ENCODE measurements around the gene KLHL29. TPM values are rescaled to one million over a fixed set of nuclear protein-coding genes. Genes with fewer than 3 reads are reported as not detected.
A peak's percentile ranks its signal among the peaks of the same experiment; 100 is the strongest.

The KLHL29 gene
- total RNA-seq, 5 donors from 2014 or later (not counting 1 experiment from before 2014, with no cell fraction given), result 1.8 to 6.6 (median 2.5) TPM

- H3K4me3 ChIP-seq (ENCODE audit: control insufficient read depth in 1 of 2, extremely low read depth in 1 of 2, low read length in 1 of 2), result no peak overlapping the region
- peaks cover 0 to 26% of the 10 kb centered on the region in 2 experiments for H3K27me3 ChIP-seq (replicated peaks in 1 of 2; ENCODE audit: control insufficient read depth in 2 of 2, extremely low read depth in 1 of 2, insufficient read depth in 2 of 2, low read length in 1 of 2)
- CTCF ChIA-PET, result interaction anchor here in 1 of 2 donors (0.6 kb wide), 1 partner anchor 89 kb away, joined by 3 read pairs; no protein-coding TSS in a partner anchor
- 95% methylated on average over 12 of the region's 17 CpGs for WGBS (ENCODE audit: insufficient coverage)
- no peak overlapping the region for H3K27ac ChIP-seq (ENCODE audit: low read length)
- no peak for ATAC-seq (replicated peaks in 1 of 4)
- Mint-ChIP-seq H3K4me3 (no peak overlapping the region), H3K9me3 (no peaks in the 10 kb centered on the region), H3K36me3 (no peaks in the 10 kb centered on the region), H3K4me1 (peaks cover 29 to 37% (median 31%) of the 10 kb centered on the region in 3 donors), H3K27me3 (peaks cover 3 to 14% of the 10 kb centered on the region in 2 donors), H3K27ac (no peak overlapping the region)
- POLR2A ChIA-PET, result interaction anchor here in 1 of 2 donors (0.6 kb wide), 1 partner anchor 90 kb away, joined by 3 read pairs; no protein-coding TSS in a partner anchor
- no peaks in the 10 kb centered on the region for H3K9me3 ChIP-seq
- peaks cover 16 to 23% of the 10 kb centered on the region in 2 experiments for H3K4me1 ChIP-seq (ENCODE audit: control insufficient read depth in 1 of 2, extremely low read depth in 1 of 2, insufficient read depth in 2 of 2, low read length in 2 of 2)
- no peaks in the 10 kb centered on the region for H3K36me3 ChIP-seq (ENCODE audit: control insufficient read depth in 2 of 2, extremely low read depth in 1 of 2, insufficient read depth in 1 of 2, low read length in 1 of 2)
- DNase-seq, result no peak
Measured at GRCh38 chr2:23456396-23456795, 71.4 kb downstream of the KLHL29 start.

- H3K4me3 Mint-ChIP-seq, result no peak overlapping the region
- Histone ChIP-seq H3K4me3 (ENCODE audit: control insufficient read depth in 1 of 2, extremely low read depth in 1 of 2, low read length in 1 of 2) (no peak overlapping the region), H3K36me3 (ENCODE audit: control insufficient read depth in 2 of 2, extremely low read depth in 1 of 2, insufficient read depth in 1 of 2, low read length in 1 of 2) (no peaks in the 10 kb centered on the region), H3K27ac (ENCODE audit: low read length) (no peak overlapping the region), H3K27me3 (replicated peaks in 1 of 2; ENCODE audit: control insufficient read depth in 2 of 2, extremely low read depth in 1 of 2, insufficient read depth in 2 of 2, low read length in 1 of 2) (peaks cover 0 to 25% of the 10 kb centered on the region in 2 experiments), H3K4me1 (ENCODE audit: control insufficient read depth in 1 of 2, extremely low read depth in 1 of 2, insufficient read depth in 2 of 2, low read length in 2 of 2) (peaks cover 16 to 23% of the 10 kb centered on the region in 2 experiments), H3K9me3 (no peaks in the 10 kb centered on the region)
- ATAC-seq (replicated peaks in 1 of 4), result no peak
- peaks cover 28 to 30% (median 29%) of the 10 kb centered on the region in 3 donors for H3K4me1 Mint-ChIP-seq
- POLR2A ChIA-PET, result no interaction called here
- no peak overlapping the region for H3K27ac Mint-ChIP-seq
- H3K9me3 Mint-ChIP-seq, result no peaks in the 10 kb centered on the region
- peaks cover 3 to 14% of the 10 kb centered on the region in 2 donors for H3K27me3 Mint-ChIP-seq
- WGBS (ENCODE audit: insufficient coverage), result 80% methylated on average over 12 of the region's 20 CpGs
- CTCF ChIA-PET, result interaction anchor here in 1 of 2 donors (0.6 kb wide), 1 partner anchor 90 kb away, joined by 3 read pairs; no protein-coding TSS in a partner anchor
- H3K36me3 Mint-ChIP-seq, result no peaks in the 10 kb centered on the region
- no peak for DNase-seq
Measured at GRCh38 chr2:23456881-23457760, 72.1 kb downstream of the KLHL29 start.

DNA sequence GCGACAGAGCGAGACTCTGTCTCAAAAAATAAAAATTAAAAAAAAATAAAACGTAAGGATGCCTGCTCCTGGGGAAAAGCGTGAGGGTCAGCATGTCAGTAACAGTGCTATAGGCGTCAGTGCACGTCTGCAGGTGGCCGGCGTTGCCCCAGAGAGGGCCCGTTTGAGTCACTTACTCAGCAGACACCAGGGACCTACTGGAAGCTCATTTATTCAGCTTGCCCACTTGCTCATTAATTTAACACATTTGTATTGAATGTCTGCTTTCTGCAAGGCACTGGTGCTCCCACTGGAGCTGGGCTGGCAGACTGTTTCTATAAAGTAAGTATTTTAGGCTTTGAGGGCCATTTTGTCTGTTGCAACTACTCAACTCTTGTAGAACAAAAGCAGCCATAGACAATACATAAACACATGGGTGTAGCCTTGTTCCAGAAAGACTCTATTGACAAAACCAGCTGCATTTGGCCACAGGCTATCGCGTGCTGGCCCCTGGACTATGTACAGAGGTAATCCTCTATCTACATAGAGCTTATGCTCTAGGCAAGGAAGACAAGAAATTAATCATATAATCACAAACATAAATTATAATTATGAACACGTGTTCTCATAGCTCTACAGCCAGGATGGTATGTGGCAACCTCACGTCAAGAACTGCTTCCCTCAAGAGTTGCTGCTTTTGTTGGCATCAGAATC lies 73.2 kb downstream of the KLHL29 start:
- POLR2A ChIA-PET, result no interaction called here
- DNase-seq (no peak), ATAC-seq (replicated peaks in 1 of 4) (no peak)
- Mint-ChIP-seq H3K9me3 (no peaks in the 10 kb centered on the region), H3K4me3 (no peak overlapping the region), H3K4me1 (peaks cover 18 to 20% (median 20%) of the 10 kb centered on the region in 3 donors), H3K27ac (no peak overlapping the region), H3K27me3 (peaks cover 3 to 12% of the 10 kb centered on the region in 2 donors), H3K36me3 (no peaks in the 10 kb centered on the region)
- Histone ChIP-seq H3K4me3 (ENCODE audit: control insufficient read depth in 1 of 2, extremely low read depth in 1 of 2, low read length in 1 of 2) (no peak overlapping the region), H3K4me1 (ENCODE audit: control insufficient read depth in 1 of 2, extremely low read depth in 1 of 2, insufficient read depth in 2 of 2, low read length in 2 of 2) (peaks cover 13 to 16% of the 10 kb centered on the region in 2 experiments), H3K27ac (ENCODE audit: low read length) (no peak overlapping the region), H3K9me3 (no peaks in the 10 kb centered on the region), H3K27me3 (replicated peaks in 1 of 2; ENCODE audit: control insufficient read depth in 2 of 2, extremely low read depth in 1 of 2, insufficient read depth in 2 of 2, low read length in 1 of 2) (peaks cover 0 to 27% of the 10 kb centered on the region in 2 experiments), H3K36me3 (ENCODE audit: control insufficient read depth in 2 of 2, extremely low read depth in 1 of 2, insufficient read depth in 1 of 2, low read length in 1 of 2) (no peaks in the 10 kb centered on the region)
- 83% methylated on average over 5 of the region's 13 CpGs for WGBS (ENCODE audit: insufficient coverage)
- CTCF ChIA-PET, result no interaction called here

DNA sequence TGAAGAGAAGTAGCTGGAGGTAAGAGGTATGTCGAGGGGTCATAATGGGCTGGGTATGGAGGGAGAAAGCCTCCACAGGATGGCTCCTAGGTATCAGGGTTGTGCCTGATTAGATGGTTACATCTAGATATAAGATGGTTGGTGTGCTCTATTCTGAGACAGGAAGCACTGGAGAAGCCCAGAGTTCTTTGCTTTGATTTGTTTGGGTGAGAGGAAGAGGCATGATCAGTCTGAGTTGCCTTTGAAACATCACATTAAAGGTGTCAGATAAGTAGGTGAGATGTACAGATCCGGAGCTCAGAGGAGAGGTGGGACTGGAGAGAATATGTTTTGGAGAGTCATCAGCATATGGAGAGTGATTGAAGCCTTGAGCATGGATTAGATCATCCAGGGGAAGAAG lies 74.1 kb downstream of the KLHL29 start:
- H3K9me3 Mint-ChIP-seq, result no peaks in the 10 kb centered on the region
- 49% methylated on average over 2 of the region's 2 CpGs for WGBS (ENCODE audit: insufficient coverage)
- peaks cover 3 to 11% of the 10 kb centered on the region in 2 donors for H3K27me3 Mint-ChIP-seq
- no peak overlapping the region for H3K27ac ChIP-seq (ENCODE audit: low read length)
- H3K36me3 Mint-ChIP-seq, result no peaks in the 10 kb centered on the region
- no peak overlapping the region for H3K4me3 Mint-ChIP-seq
- peaks cover 5 to 8% of the 10 kb centered on the region in 2 experiments for H3K4me1 ChIP-seq (ENCODE audit: control insufficient read depth in 1 of 2, extremely low read depth in 1 of 2, insufficient read depth in 2 of 2, low read length in 2 of 2)
- POLR2A ChIA-PET, result no interaction called here
- no peak overlapping the region for H3K4me3 ChIP-seq (ENCODE audit: control insufficient read depth in 1 of 2, extremely low read depth in 1 of 2, low read length in 1 of 2)
- no peak for DNase-seq
- no peaks in the 10 kb centered on the region for H3K36me3 ChIP-seq (ENCODE audit: control insufficient read depth in 2 of 2, extremely low read depth in 1 of 2, insufficient read depth in 1 of 2, low read length in 1 of 2)
- H3K27ac Mint-ChIP-seq, result no peak overlapping the region
- peaks cover 9 to 13% (median 11%) of the 10 kb centered on the region in 3 donors for H3K4me1 Mint-ChIP-seq
- H3K9me3 ChIP-seq, result no peaks in the 10 kb centered on the region
- CTCF ChIA-PET, result no interaction called here
- ATAC-seq (replicated peaks in 1 of 4), result peak in 2 of 4 experiments; percentile 36 to 76
- peaks cover 0 to 28% of the 10 kb centered on the region in 2 experiments for H3K27me3 ChIP-seq (replicated peaks in 1 of 2; ENCODE audit: control insufficient read depth in 2 of 2, extremely low read depth in 1 of 2, insufficient read depth in 2 of 2, low read length in 1 of 2)

DNA sequence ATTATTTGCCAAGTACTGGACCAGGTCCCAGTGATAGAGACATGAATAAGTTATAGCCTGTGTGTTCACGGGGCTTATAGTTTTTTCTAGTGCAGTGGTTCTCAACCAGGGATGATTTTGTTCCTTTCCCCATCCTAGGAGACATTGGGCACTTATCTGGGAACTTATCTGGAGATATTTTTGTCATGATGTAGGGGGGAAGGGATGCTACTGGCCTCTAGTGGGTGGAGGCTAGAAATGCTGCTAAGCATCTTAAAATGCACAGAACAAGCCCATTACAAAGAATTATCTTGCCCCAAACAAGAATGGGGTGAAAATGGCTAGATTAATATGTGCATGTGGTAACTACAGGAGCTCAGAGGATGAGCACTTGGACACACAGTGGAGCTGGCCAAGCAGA lies 75.2 kb downstream of the KLHL29 start:
- no CpG with 5 or more reads among the region's 1 CpG for WGBS (ENCODE audit: insufficient coverage)

GRCh38 chr2:23460993-23461392 lies 76.0 kb downstream of the KLHL29 start:
- no peak overlapping the region for H3K27ac ChIP-seq (ENCODE audit: low read length)
- H3K9me3 Mint-ChIP-seq, result no peaks in the 10 kb centered on the region
- ATAC-seq (replicated peaks in 1 of 4) (no peak), DNase-seq (no peak)
- H3K4me3 ChIP-seq (ENCODE audit: control insufficient read depth in 1 of 2, extremely low read depth in 1 of 2, low read length in 1 of 2), result no peak overlapping the region
- no peak overlapping the region for H3K27ac Mint-ChIP-seq
- H3K4me1 Mint-ChIP-seq, result peaks cover 0 to under 1% (median 0%) of the 10 kb centered on the region in 3 donors
- no peak overlapping the region for H3K4me3 Mint-ChIP-seq
- H3K27me3 Mint-ChIP-seq, result peaks cover 10 to 12% of the 10 kb centered on the region in 2 donors
- POLR2A ChIA-PET, result interaction anchor here in 1 of 2 donors (0.6 kb wide), 1 partner anchor 57 kb away, joined by 4 read pairs; no protein-coding TSS in a partner anchor
- 59% methylated on average over 3 of the region's 5 CpGs for WGBS (ENCODE audit: insufficient coverage)
- H3K9me3 ChIP-seq, result no peaks in the 10 kb centered on the region
- H3K36me3 ChIP-seq (ENCODE audit: control insufficient read depth in 2 of 2, extremely low read depth in 1 of 2, insufficient read depth in 1 of 2, low read length in 1 of 2), result no peaks in the 10 kb centered on the region
- H3K27me3 ChIP-seq (replicated peaks in 1 of 2; ENCODE audit: control insufficient read depth in 2 of 2, extremely low read depth in 1 of 2, insufficient read depth in 2 of 2, low read length in 1 of 2), result peaks cover 0 to 40% of the 10 kb centered on the region in 2 experiments
- no peaks in the 10 kb centered on the region for H3K36me3 Mint-ChIP-seq
- CTCF ChIA-PET, result no interaction called here
- no peaks in the 10 kb centered on the region for H3K4me1 ChIP-seq (ENCODE audit: control insufficient read depth in 1 of 2, extremely low read depth in 1 of 2, insufficient read depth in 2 of 2, low read length in 2 of 2)

More for the DNA sequence above, 75.2 kb downstream of the KLHL29 start:
- DNase-seq (peak in 1 of 35 experiments; percentile 7), ATAC-seq (replicated peaks in 1 of 4) (no peak)
- Mint-ChIP-seq H3K4me1 (peaks cover 0 to 1% (median under 1%) of the 10 kb centered on the region in 3 donors), H3K9me3 (no peaks in the 10 kb centered on the region), H3K27me3 (peaks cover 3 to 6% of the 10 kb centered on the region in 2 donors), H3K4me3 (no peak overlapping the region), H3K27ac (no peak overlapping the region), H3K36me3 (no peaks in the 10 kb centered on the region)
- no peaks in the 10 kb centered on the region for H3K36me3 ChIP-seq (ENCODE audit: control insufficient read depth in 2 of 2, extremely low read depth in 1 of 2, insufficient read depth in 1 of 2, low read length in 1 of 2)
- ChIA-PET CTCF (no interaction called here), POLR2A (no interaction called here)
- H3K9me3 ChIP-seq, result no peaks in the 10 kb centered on the region
- no peak overlapping the region for H3K4me3 ChIP-seq (ENCODE audit: control insufficient read depth in 1 of 2, extremely low read depth in 1 of 2, low read length in 1 of 2)
- no peaks in the 10 kb centered on the region for H3K4me1 ChIP-seq (ENCODE audit: control insufficient read depth in 1 of 2, extremely low read depth in 1 of 2, insufficient read depth in 2 of 2, low read length in 2 of 2)
- peaks cover 0 to 33% of the 10 kb centered on the region in 2 experiments for H3K27me3 ChIP-seq (replicated peaks in 1 of 2; ENCODE audit: control insufficient read depth in 2 of 2, extremely low read depth in 1 of 2, insufficient read depth in 2 of 2, low read length in 1 of 2)
- H3K27ac ChIP-seq (ENCODE audit: low read length), result no peak overlapping the region
